Effector memory CD4-positive, alpha-beta T cell (primary cell): ENCODE results near the gene SVOPL.

ENCODE experiments used
- DNase-seq, 3 donors: peaks; one replicate each; pipeline ENCODE4 v3.0.0-alpha.2; 2020
- H3K27ac ChIP-seq: 2 replicates; pipeline ENCODE4 v1.7.0; 2013; ENCODE audit warnings: mild to moderate bottlenecking, low read length, moderate library complexity; ENCODE audit not compliant: insufficient read depth, poor library complexity, severe bottlenecking
- H3K27me3 ChIP-seq: replicated peaks from 2 replicates; pipeline ENCODE4 v1.7.0; 2013; ENCODE audit warnings: mild to moderate bottlenecking, low read length; ENCODE audit not compliant: insufficient read depth, control insufficient read depth, poor library complexity, severe bottlenecking
- H3K36me3 ChIP-seq: 2 replicates; pipeline ENCODE4 v1.7.0; 2013; ENCODE audit warnings: mild to moderate bottlenecking, low read length, moderate library complexity; ENCODE audit not compliant: control insufficient read depth, insufficient read depth
- H3K4me1 ChIP-seq: 2 replicates; pipeline ENCODE4 v1.7.0; 2013; ENCODE audit warnings: low read length, mild to moderate bottlenecking; ENCODE audit not compliant: control insufficient read depth, insufficient read depth, poor library complexity, severe bottlenecking
- H3K4me3 ChIP-seq: 2 replicates; pipeline ENCODE4 v1.7.0; 2013; ENCODE audit warnings: low read length, low read depth, mild to moderate bottlenecking; ENCODE audit not compliant: insufficient read depth, poor library complexity, severe bottlenecking
- H3K9me3 ChIP-seq: 2 replicates; pipeline ENCODE4 v1.7.0; 2013; ENCODE audit warnings: mild to moderate bottlenecking, low read length, moderate library complexity; ENCODE audit not compliant: control insufficient read depth

SVOPL gene

GRCh38 chr7:138618506-138618905 lies 82.7 kb downstream of the SVOPL start:
- Histone ChIP-seq H3K36me3 (no peaks in the 10 kb centered on the region), H3K4me3 (no peak overlapping the region), H3K4me1 (no peaks in the 10 kb centered on the region)

DNA sequence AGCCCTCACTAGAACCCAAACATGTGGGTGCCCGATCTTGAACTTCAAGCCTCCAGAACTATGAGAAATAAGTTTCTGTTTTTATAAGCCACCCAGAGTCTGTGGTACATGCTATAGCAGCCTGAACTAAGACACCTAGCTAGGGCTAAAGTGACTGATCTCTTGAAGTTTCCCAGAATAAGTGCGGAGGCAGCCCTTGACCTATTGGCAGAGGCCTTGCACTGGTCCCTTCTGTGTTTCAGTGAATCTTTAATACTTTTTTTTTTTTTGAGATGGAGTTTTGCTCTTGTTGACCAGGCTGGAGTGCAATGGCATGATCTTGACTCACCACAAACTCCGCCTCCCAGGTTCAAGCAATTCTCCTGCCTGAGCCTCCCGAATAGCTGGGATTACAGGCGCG lies 85.1 kb downstream of the SVOPL start:
- no peaks in the 10 kb centered on the region for H3K4me1 ChIP-seq
- H3K36me3 ChIP-seq: no peaks in the 10 kb centered on the region

More at GRCh38 chr7:138618506-138618905, 82.7 kb downstream of the SVOPL start:
- Histone ChIP-seq H3K27ac (no peak overlapping the region), H3K9me3 (no peaks in the 10 kb centered on the region), H3K27me3 (no peaks in the 10 kb centered on the region)
- DNase-seq: no peak

GRCh38 chr7:138613630-138614029 lies 87.5 kb downstream of the SVOPL start:
- no peaks in the 10 kb centered on the region for H3K36me3 ChIP-seq
- H3K27me3 ChIP-seq: no peaks in the 10 kb centered on the region
- no peak for DNase-seq
- no peaks in the 10 kb centered on the region for H3K9me3 ChIP-seq
- H3K4me1 ChIP-seq: no peaks in the 10 kb centered on the region
- no peak overlapping the region for H3K4me3 ChIP-seq
- H3K27ac ChIP-seq: no peak overlapping the region

More for the DNA sequence above, 85.1 kb downstream of the SVOPL start:
- no peak for DNase-seq
- no peaks in the 10 kb centered on the region for H3K9me3 ChIP-seq
- no peak overlapping the region for H3K4me3 ChIP-seq
- H3K27ac ChIP-seq: no peak overlapping the region
- no peaks in the 10 kb centered on the region for H3K27me3 ChIP-seq

DNA sequence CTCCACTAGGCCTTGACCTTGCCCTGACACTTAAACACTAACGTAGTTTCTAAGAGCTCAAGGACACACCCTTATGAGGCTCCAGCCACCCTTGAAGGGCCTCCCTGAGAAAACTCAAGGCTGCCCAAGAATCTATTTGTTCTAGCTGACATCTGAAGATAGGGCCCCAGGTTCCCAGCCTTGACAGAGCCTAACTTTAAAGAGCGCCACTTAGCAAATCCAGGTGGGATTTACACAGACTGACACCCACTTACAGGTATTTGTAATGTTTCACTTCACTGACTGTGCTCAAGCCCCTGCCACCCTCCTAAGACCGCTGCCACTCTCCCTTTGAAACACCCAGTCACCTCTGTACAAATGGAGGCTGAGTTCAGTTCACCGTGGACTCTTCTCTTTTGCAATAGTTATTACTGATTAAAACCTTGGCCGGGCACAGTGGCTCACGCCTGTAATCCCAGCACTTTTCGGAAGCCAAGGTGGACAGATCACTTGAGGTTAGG lies 90.4 kb downstream of the SVOPL start:
- Histone ChIP-seq H3K27me3 (no peaks in the 10 kb centered on the region), H3K27ac (no peak overlapping the region), H3K36me3 (no peaks in the 10 kb centered on the region), H3K9me3 (no peaks in the 10 kb centered on the region), H3K4me1 (no peaks in the 10 kb centered on the region), H3K4me3 (no peak overlapping the region)
- no peak for DNase-seq

- no peaks in the 10 kb centered on the region for H3K4me1 ChIP-seq
- no peaks in the 10 kb centered on the region for H3K27me3 ChIP-seq
- H3K27ac ChIP-seq: no peak overlapping the region
- H3K4me3 ChIP-seq: no peak overlapping the region
- no peak for DNase-seq
- no peaks in the 10 kb centered on the region for H3K9me3 ChIP-seq
- no peaks in the 10 kb centered on the region for H3K36me3 ChIP-seq
Measured at GRCh38 chr7:138608275-138608674, 92.9 kb downstream of the SVOPL start.

- H3K27me3 ChIP-seq: no peaks in the 10 kb centered on the region
- H3K36me3 ChIP-seq: no peaks in the 10 kb centered on the region
- H3K9me3 ChIP-seq: no peaks in the 10 kb centered on the region
- H3K27ac ChIP-seq: no peak overlapping the region
- H3K4me3 ChIP-seq: no peak overlapping the region
- no peak for DNase-seq
- no peaks in the 10 kb centered on the region for H3K4me1 ChIP-seq
Measured at GRCh38 chr7:138607216-138608126, 93.7 kb downstream of the SVOPL start.

DNA sequence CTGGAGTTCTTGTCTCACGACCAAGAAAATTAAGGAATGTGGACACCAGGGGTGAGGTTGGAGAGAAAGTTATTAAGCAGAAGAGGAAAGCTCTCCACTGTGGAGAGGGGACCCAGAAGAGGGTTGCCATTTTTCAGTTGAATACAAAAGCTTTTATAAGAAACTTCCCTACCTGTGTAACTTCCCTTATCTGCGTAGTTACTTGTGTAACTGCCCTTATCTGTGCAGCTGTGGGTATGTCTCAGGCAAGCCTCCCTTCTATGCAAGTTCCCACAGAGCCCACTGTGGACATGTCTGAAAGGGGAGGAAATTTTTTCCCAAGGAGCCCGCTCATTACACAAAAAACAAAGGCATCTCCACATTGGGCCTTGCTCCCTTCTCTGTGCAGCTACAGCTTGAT lies 94.9 kb downstream of the SVOPL start:
- H3K4me3 ChIP-seq: no peak overlapping the region
- H3K27ac ChIP-seq: no peak overlapping the region
- no peaks in the 10 kb centered on the region for H3K27me3 ChIP-seq
- no peaks in the 10 kb centered on the region for H3K9me3 ChIP-seq
- H3K36me3 ChIP-seq: no peaks in the 10 kb centered on the region
- no peak for DNase-seq
- H3K4me1 ChIP-seq: no peaks in the 10 kb centered on the region

DNA sequence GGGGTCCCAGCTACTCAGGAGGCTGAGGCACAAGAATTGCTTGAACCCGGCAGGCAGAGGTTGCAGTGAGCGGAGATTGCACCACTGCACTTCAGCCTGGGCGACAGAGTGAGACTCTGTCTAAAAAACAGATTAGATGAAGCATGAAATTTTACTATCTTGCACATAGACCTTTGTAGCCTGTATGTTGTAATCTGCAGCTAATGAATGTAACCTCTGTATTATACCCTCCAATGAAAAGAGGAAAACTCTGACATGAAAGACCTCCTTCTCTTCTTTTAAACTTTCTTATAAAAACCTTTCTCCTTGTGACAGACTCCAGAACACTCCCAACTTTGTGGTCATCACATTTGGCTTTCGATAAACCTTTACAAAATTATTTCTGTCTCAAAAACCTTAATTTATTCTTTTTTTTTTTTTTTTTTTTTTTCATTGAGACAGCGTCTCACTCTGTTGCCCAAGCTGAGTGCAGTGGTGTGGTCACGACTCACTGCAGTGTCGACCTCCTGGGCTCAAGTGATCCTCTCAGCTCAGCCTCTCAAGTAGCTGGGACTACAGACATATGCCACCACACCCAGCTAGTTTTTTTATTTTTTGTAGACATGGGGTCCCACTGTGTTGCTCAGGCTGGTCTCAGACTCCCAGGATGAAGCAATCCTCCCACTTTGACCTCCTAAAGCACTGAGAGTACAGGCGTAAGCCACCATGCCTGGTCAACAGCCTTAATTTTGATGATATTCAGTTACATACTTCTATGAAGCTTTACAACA lies 97.4 kb downstream of the SVOPL start:
- no peaks in the 10 kb centered on the region for H3K9me3 ChIP-seq
- H3K36me3 ChIP-seq: no peaks in the 10 kb centered on the region
- DNase-seq: no peak
- H3K27me3 ChIP-seq: no peaks in the 10 kb centered on the region
- no peak overlapping the region for H3K4me3 ChIP-seq
- no peaks in the 10 kb centered on the region for H3K4me1 ChIP-seq
- no peak overlapping the region for H3K27ac ChIP-seq

- DNase-seq: no peak
- H3K27ac ChIP-seq: no peak overlapping the region
- H3K9me3 ChIP-seq: no peaks in the 10 kb centered on the region
- no peaks in the 10 kb centered on the region for H3K4me1 ChIP-seq
- H3K4me3 ChIP-seq: no peak overlapping the region
- H3K36me3 ChIP-seq: no peaks in the 10 kb centered on the region
- no peaks in the 10 kb centered on the region for H3K27me3 ChIP-seq
Measured at GRCh38 chr7:138602451-138602850, 98.7 kb downstream of the SVOPL start.

- no peak overlapping the region for H3K27ac ChIP-seq
- H3K4me1 ChIP-seq: no peaks in the 10 kb centered on the region
- no peaks in the 10 kb centered on the region for H3K27me3 ChIP-seq
- H3K36me3 ChIP-seq: no peaks in the 10 kb centered on the region
- DNase-seq: no peak
- H3K9me3 ChIP-seq: no peaks in the 10 kb centered on the region
- H3K4me3 ChIP-seq: no peak overlapping the region
Measured at GRCh38 chr7:138595454-138595853, 105.7 kb downstream of the SVOPL start.
